BJ (cell line): ENCODE results near the gene SLC6A3. TPM values are rescaled to one million over a fixed set of nuclear protein-coding genes. Genes with fewer than 3 reads are reported as not detected.

ENCODE experiments used
- CTCF ChIA-PET: fragments of 350-600 bp; formaldehyde crosslinking; extraction: SDS; loops from one replicate; lab custom pipeline; 2021; ENCODE audit warnings: antibody characterized with exemption, inconsistent platforms; lab: Yijun Ruan, JAX
- POLR2A ChIA-PET: fragments of 300-600 bp; sonication (Branson Sonifier 250); formaldehyde crosslinking; extraction: SDS; loops from one replicate; lab custom pipeline; 2021; ENCODE audit warnings: antibody characterized with exemption; lab: Charles Lee
- DNase-seq: peaks from one replicate; pipeline ENCODE4 v3.0.0-alpha.2; 2011; ENCODE audit warnings: low read depth
- H3K27me3 ChIP-seq: 2 replicates; pipeline ENCODE4 v1.6.0; 2011; ENCODE audit warnings: low read length; ENCODE audit not compliant: control insufficient read depth, insufficient read depth
- H3K36me3 ChIP-seq: 2 replicates; pipeline ENCODE4 v1.5.1; 2011; ENCODE audit warnings: low read length; ENCODE audit not compliant: control insufficient read depth, insufficient read depth
- H3K4me3 ChIP-seq: 2 replicates; pipeline ENCODE4 v1.5.1; 2011; ENCODE audit warnings: low read depth, mild to moderate bottlenecking, control low read depth, low read length
- CTCF ChIP-seq: IDR thresholded peaks from 2 replicates; pipeline ENCODE4 v1.5.1; 2011; ENCODE audit warnings: low read depth, mild to moderate bottlenecking, control low read depth, inconsistent platforms, low read length, moderate library complexity; ENCODE audit not compliant: insufficient read depth
- polyA plus RNA-seq: library from polyadenylated mRNA; depleted of rRNA; stranded (reverse); fragments of >200 nt; gene quantifications from 2 replicates; pipeline ENCODE4 v1.2.3, GENCODE V29; 2011

The SLC6A3 gene
- polyA plus RNA-seq, 1 experiment: not detected

- no peaks in the 10 kb centered on the region for H3K27me3 ChIP-seq
- no peak for TF ChIP-seq CTCF
- H3K4me3 ChIP-seq: no peak overlapping the region
- no peak for DNase-seq
- CTCF ChIA-PET: no interaction called here
- POLR2A ChIA-PET: no interaction called here
- H3K36me3 ChIP-seq: peaks cover 37% of the 10 kb centered on the region
Measured at GRCh38 chr5:1471997-1472963, 27.0 kb upstream of the SLC6A3 start.

- H3K27me3 ChIP-seq: no peaks in the 10 kb centered on the region
- H3K4me3 ChIP-seq: no peak overlapping the region
- DNase-seq: no peak
- no peak for TF ChIP-seq CTCF
- ChIA-PET POLR2A (no interaction called here), CTCF (interaction anchor here (2.2 kb wide), 1 partner anchor 9 kb away, joined by 5 read pairs; no protein-coding TSS in a partner anchor)
- H3K36me3 ChIP-seq: peaks cover 31% of the 10 kb centered on the region
Measured at GRCh38 chr5:1471240-1471853, 26.1 kb upstream of the SLC6A3 start.

- Histone ChIP-seq H3K4me3 (no peak overlapping the region), H3K36me3 (peaks cover 29% of the 10 kb centered on the region), H3K27me3 (no peaks in the 10 kb centered on the region)
- DNase-seq: no peak
- TF ChIP-seq CTCF: no peak
- POLR2A ChIA-PET: no interaction called here
- CTCF ChIA-PET: interaction anchor here (1.1 to 2.2 kb wide), 3 partner anchors 10 to 173 kb away, joined by 3 to 5 read pairs (median 5); no protein-coding TSS in a partner anchor
Measured at GRCh38 chr5:1470762-1471211, 25.5 kb upstream of the SLC6A3 start.

GRCh38 chr5:1468629-1469527 is 23.6 kb upstream of the SLC6A3 start:
- Histone ChIP-seq H3K4me3 (no peak overlapping the region), H3K36me3 (peaks cover 26% of the 10 kb centered on the region), H3K27me3 (no peaks in the 10 kb centered on the region)
- ChIA-PET CTCF (interaction anchor here (2.2 kb wide), 1 partner anchor 11 kb away, joined by 5 read pairs; no protein-coding TSS in a partner anchor), POLR2A (no interaction called here)
- no peak for DNase-seq
- no peak for TF ChIP-seq CTCF
